Measurements from ENCODE around the gene IQGAP2. TPM values are rescaled to one million over a fixed set of nuclear protein-coding genes. Genes with fewer than 3 reads are reported as not detected.

The IQGAP2 gene
- total and polyA plus RNA-seq, 9 of the 15 experiments (the other 6 are each of a cell fraction or from before 2014, with no cell fraction given) = 8.7 to 23.2 (median 17.4) TPM

- CTCF ChIA-PET (ENCODE audit: low intra/inter-chr PET ratio) = no interaction called here
- no peak for FAIRE-seq
- TF ChIP-seq POLR2A (conservative IDR thresholded peaks at IDR 0.05) (no peak), ZSCAN32 (CRISPR knock-in tag; IDR thresholded peaks at IDR 0.05) (no peak), TCF15 (CRISPR knock-in tag; IDR thresholded peaks at IDR 0.05) (no peak), ATF7 (IDR thresholded peaks at IDR 0.05) (no peak), CHD7 (IDR thresholded peaks at IDR 0.05; ENCODE audit: low read depth, low read length) (no peak), RBM14 (IDR thresholded peaks at IDR 0.05; ENCODE audit: borderline replicate concordance, insufficient read depth, low read depth, low read length) (no peak), NFYB (IDR thresholded peaks at IDR 0.05; ENCODE audit: extremely low read depth, insufficient read length) (no peak)
- TF ChIP-seq, protein P1, sequence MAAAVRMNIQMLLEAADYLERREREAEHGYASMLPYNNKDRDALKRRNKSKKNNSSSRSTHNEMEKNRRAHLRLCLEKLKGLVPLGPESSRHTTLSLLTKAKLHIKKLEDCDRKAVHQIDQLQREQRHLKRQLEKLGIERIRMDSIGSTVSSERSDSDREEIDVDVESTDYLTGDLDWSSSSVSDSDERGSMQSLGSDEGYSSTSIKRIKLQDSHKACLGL (CRISPR knock-in tag; IDR thresholded peaks at IDR 0.05; ENCODE audit: borderline replicate concordance, poor library complexity, severe bottlenecking) = no peak
Observed at GRCh38 chr5:76487386-76487785, 84.3 kb downstream of the IQGAP2 start.

More at GRCh38 chr5:76487386-76487785, 84.3 kb downstream of the IQGAP2 start:
- Histone ChIP-seq H3K4me3 (no peak overlapping the region), H3K27ac (ENCODE audit: extremely low read depth, low read depth, low read length) (no peak overlapping the region), H3K9me1 (ENCODE audit: control insufficient read depth, insufficient read depth, low read length) (no peaks in the 10 kb centered on the region), H3K9me3 (replicated peaks; ENCODE audit: control insufficient read depth, insufficient read depth, low read depth, low read length) (no peaks in the 10 kb centered on the region), H3K27me3 (ENCODE audit: control insufficient read depth in 2 of 2, insufficient read depth in 2 of 2, low read length in 2 of 2) (no peaks in the 10 kb centered on the region), H3K79me2 (ENCODE audit: control insufficient read depth, insufficient read depth, low read length) (no peaks in the 10 kb centered on the region), H3K36me3 (ENCODE audit: control insufficient read depth, insufficient read depth, low read length) (no peaks in the 10 kb centered on the region; the same call in 2 of the 3 replicates), H4K20me1 (replicated peaks; ENCODE audit: control insufficient read depth, insufficient read depth, low read length) (no peaks in the 10 kb centered on the region), H3K9ac (ENCODE audit: insufficient read depth in 1 of 2, low read depth in 2 of 2, low read length in 2 of 2) (no peak overlapping the region), H3K4me2 (ENCODE audit: insufficient read depth, low read length) (no peak overlapping the region), H3K4me1 (replicated peaks in 1 of 2; ENCODE audit: control insufficient read depth in 2 of 2, insufficient read depth in 2 of 2, low read length in 2 of 2) (peaks cover 0 to 4% of the 10 kb centered on the region in 2 experiments; a peak in 1 of 5 replicates), H2AFZ (ENCODE audit: low read depth, low read length) (no peak overlapping the region)
- BruUV-seq (replicated peaks) = no TSS peak
- intact Hi-C loops (cut with micrococcal nuclease) = no loop called here
- WGBS (ENCODE audit: insufficient coverage, low coverage, missing lambda C conversion rate) = 80% methylated on average over 4 of the region's 4 CpGs
- DNase-seq (ENCODE audit: extremely low read depth in 1 of 4, low spot score in 3 of 4) = no peak
- ATAC-seq = no peak
- in situ Hi-C loops (cut with MboI) = no loop called here
- POLR2A ChIA-PET = interaction anchor here (0.5 kb wide), 1 partner anchor 150 kb away, joined by 4 read pairs; no protein-coding TSS in a partner anchor
